NK-92 (cell line): ENCODE measurements around the gene FTHL17.

Experiments used
- DNase-seq: peaks from one replicate; lab custom pipeline; 2025; ENCODE audit not compliant: unreplicated experiment; lab: John Stamatoyannopoulos, UW

The FTHL17 gene

GRCh38 chrX:31071725-31072124 lies at the start of gene FTHL17:
FTHL17 (minus strand) TSS chrX:31072041; CDS start chrX:31071953, 88 bp downstream.
- no peak for DNase-seq

GRCh38 chrX:31117266-31117665 lies 45.4 kb upstream of the FTHL17 start:
- no peak for DNase-seq

GRCh38 chrX:31115398-31115797 lies 43.6 kb upstream of the FTHL17 start:
- DNase-seq: no peak

GRCh38 chrX:31114858-31115257 lies 43.0 kb upstream of the FTHL17 start:
- DNase-seq: no peak

GRCh38 chrX:31112226-31112999 lies 40.6 kb upstream of the FTHL17 start:
- no peak for DNase-seq

GRCh38 chrX:31110657-31111056 lies 38.8 kb upstream of the FTHL17 start:
- no peak for DNase-seq

GRCh38 chrX:31099536-31100090 lies 27.8 kb upstream of the FTHL17 start:
- DNase-seq: no peak

GRCh38 chrX:31098079-31098478 lies 26.2 kb upstream of the FTHL17 start:
- no peak for DNase-seq

GRCh38 chrX:31093639-31093975 lies 21.8 kb upstream of the FTHL17 start:
- DNase-seq: no peak

- DNase-seq: no peak
These were observed 21.3 kb upstream of the FTHL17 start for GRCh38 chrX:31092970-31093638.

GRCh38 chrX:31092476-31092875 lies 20.6 kb upstream of the FTHL17 start:
- no peak for DNase-seq

GRCh38 chrX:31091819-31092218 lies 20.0 kb upstream of the FTHL17 start:
- DNase-seq: no peak

GRCh38 chrX:31074522-31074921 lies 2.7 kb upstream of the FTHL17 start:
- no peak for DNase-seq

GRCh38 chrX:31071262-31071661 lies 579 bp downstream of the FTHL17 start:
- no peak for DNase-seq

- no peak for DNase-seq
These were observed 1.8 kb downstream of the FTHL17 start for GRCh38 chrX:31070057-31070468.

GRCh38 chrX:31063114-31063513 lies 8.7 kb downstream of the FTHL17 start:
- no peak for DNase-seq

GRCh38 chrX:31061091-31061490 lies 10.8 kb downstream of the FTHL17 start:
- DNase-seq: no peak

GRCh38 chrX:31060016-31060415 lies 11.8 kb downstream of the FTHL17 start:
- DNase-seq: no peak

- no peak for DNase-seq
These were observed 13.6 kb downstream of the FTHL17 start for GRCh38 chrX:31058284-31058683.

GRCh38 chrX:31057691-31058090 lies 14.2 kb downstream of the FTHL17 start:
- DNase-seq: no peak

- DNase-seq: no peak
These were observed 14.6 kb downstream of the FTHL17 start for GRCh38 chrX:31057291-31057690.

- no peak for DNase-seq
These were observed 18.2 kb downstream of the FTHL17 start for GRCh38 chrX:31053621-31054020.
